ENCODE results near the gene CD81.

CD81 gene

GRCh38 chr11:2442589-2442988 is 65.5 kb downstream of the CD81 start:
- DNase-seq = no peak

GRCh38 chr11:2443406-2443805 is 66.3 kb downstream of the CD81 start:
- no peak for DNase-seq

GRCh38 chr11:2443881-2444820 is 67.0 kb downstream of the CD81 start, which contains the start of gene TRPM5:
Gene TRPM5, minus strand, starts transcription at chr11:2444514. Its CDS starts 21,478 bp downstream, at chr11:2423036.
- DNase-seq = no peak

GRCh38 chr11:2444821-2445745 is 68.0 kb downstream of the CD81 start, which contains the start of gene KCNQ1:
Gene KCNQ1, plus strand, starts transcription at chr11:2445008. Its CDS starts 91 bp downstream, at chr11:2445099.
- DNase-seq = no peak

- DNase-seq = no peak
These were observed 68.8 kb downstream of the CD81 start for GRCh38 chr11:2445746-2446551.

GRCh38 chr11:2446590-2447252 is 69.6 kb downstream of the CD81 start:
- no peak for DNase-seq
